Choroid plexus epithelial cell (primary cell): Measurements from ENCODE around the gene TRMT6.

Experiments used
- DNase-seq: peaks from one replicate; pipeline ENCODE4 v3.0.0-alpha.2; 2010; ENCODE audit warnings: low read depth
- H3K4me3 ChIP-seq: 2 replicates; pipeline ENCODE4 v1.5.1; 2011; ENCODE audit warnings: low read depth, mild to moderate bottlenecking, control low read depth, low read length, moderate library complexity
- CTCF ChIP-seq: conservative IDR thresholded peaks from 2 replicates; pipeline ENCODE4 v1.5.1; 2011; ENCODE audit warnings: low read depth, mild to moderate bottlenecking, control low read depth, inconsistent platforms, low read length, moderate library complexity

Gene TRMT6

GRCh38 chr20:5933802-5934436 lies 16.4 kb downstream of the TRMT6 start:
- peak; percentile 29 for DNase-seq
- peak; percentile 40 for TF ChIP-seq CTCF
- no peak overlapping the region for H3K4me3 ChIP-seq

DNA sequence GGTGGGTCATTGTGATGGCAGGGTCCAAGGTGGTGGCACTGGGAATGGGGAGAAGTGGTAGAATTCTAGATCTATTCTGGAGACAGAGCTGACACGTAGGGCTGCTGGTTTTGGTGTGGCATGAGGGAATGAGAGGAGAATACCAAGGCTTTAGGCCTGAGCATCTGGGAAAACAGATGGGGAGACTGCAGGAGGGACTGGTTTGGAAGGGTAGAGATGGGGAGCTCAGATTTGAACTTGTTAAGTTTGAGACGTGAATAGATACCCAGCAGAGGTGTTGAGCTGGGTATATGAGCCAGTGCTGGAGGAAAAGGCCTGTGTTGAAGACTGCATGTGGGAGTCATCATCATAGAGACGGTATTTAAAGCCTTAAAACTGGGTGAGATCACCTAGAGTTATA lies 17.5 kb downstream of the TRMT6 start:
- no peak for TF ChIP-seq CTCF
- no peak overlapping the region for H3K4me3 ChIP-seq
- no peak for DNase-seq

DNA sequence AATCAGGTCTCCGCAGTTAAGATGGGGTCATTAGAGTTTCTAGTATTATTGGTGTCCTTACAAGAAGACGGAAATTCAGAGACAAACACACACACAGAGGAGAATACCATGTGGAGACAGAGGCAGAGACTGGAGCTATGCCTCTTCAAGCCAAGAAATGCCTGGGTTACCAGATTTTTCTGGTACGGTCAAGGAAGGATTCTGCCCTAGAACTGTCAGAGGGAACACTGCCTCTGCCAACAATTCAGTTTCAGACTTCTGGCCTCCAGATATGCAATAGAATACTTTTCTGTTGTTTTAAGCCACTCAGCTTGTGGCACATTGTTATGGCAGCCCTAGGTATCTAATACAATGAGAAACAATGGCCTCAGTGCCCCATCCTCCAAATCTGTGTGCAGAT lies 18.9 kb downstream of the TRMT6 start:
- DNase-seq = no peak
- H3K4me3 ChIP-seq = no peak overlapping the region
- TF ChIP-seq CTCF = no peak

GRCh38 chr20:5928836-5929715 lies 21.3 kb downstream of the TRMT6 start:
- TF ChIP-seq CTCF = no peak
- no peak for DNase-seq
- no peak overlapping the region for H3K4me3 ChIP-seq

DNA sequence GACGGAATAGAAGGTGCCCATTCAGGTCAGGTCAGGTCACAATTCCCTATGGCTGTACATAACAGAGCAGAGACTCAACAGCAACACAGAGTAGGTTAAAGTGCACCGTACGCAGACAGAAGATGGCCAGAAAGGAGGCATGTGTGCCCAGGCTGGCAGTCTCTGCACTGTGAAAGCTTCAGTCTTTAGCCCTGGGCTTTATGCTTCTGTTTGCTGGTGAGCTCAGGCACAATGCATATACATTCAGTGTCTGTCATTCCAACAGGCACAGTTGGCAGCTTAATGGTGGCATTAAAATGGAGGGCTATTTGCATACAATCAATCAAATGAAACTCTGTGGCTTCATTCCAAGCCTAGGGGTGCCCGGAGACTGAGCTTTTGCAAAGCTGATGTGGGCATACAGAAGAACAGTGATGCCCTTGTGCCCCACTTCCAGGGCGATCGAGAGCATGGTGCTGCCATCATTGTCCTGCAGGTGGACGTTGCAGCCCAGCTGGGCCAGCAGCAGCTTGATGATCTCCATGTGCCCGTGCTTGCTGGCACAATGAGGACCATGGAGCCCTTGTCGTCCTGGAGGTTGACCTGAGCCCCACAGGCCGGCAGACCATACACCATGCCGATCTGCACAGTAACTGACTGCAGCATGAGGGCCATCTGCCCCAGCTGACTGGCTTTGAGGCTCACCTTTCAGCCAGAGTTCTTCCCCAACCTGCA lies 22.4 kb downstream of the TRMT6 start:
- DNase-seq = no peak
- no peak for TF ChIP-seq CTCF
- no peak overlapping the region for H3K4me3 ChIP-seq

DNA sequence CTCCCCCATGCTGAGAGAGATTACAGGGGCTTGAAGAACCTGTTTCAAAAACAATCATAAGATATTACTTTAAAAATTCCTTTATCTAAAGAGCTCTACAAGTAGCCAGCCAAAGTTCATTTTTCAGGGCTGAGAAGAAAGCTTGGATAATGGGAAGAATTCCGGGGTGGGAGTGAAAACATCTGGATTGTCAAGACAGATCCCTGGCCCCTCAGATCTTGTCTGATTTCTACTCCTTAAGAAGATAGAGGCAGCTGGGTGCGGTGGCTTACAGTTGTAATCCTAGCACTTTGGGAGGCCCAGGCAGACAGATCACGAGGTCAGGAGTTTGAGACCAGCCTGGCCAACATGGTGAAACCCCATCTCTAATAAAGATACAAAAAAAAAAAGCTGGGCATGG lies 24.8 kb downstream of the TRMT6 start:
- no peak for DNase-seq
- no peak overlapping the region for H3K4me3 ChIP-seq
- no peak for TF ChIP-seq CTCF
